ENCODE measurements around the gene FBXO15.
A peak's percentile ranks its signal among the peaks of the same experiment; 100 is the strongest.

Gene FBXO15

DNA sequence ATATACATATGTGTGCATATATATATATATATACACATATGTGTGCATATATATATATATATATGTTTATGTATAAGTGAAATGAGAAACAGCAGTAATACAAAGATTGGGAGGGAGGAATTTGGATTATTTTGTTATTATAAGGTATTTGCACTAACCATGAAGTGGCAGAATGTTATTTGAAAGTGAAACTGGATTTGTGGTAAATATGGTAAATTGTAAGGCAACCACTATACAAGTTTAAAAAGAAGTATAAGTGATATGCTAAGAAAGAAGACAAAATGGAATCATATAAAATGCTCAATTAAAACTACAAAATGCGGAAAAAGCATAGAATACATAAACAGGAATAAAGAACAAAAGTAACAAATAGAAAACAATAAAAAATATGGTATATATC, 37.5 kb downstream of the FBXO15 start:
- no peak overlapping the region for H3K4me3 ChIP-seq (ENCODE audit: low read length)
- no peaks in the 10 kb centered on the region for H4K20me1 ChIP-seq (ENCODE audit: insufficient read depth, low read length)
- no peaks in the 10 kb centered on the region for H3K9me2 ChIP-seq (replicated peaks; ENCODE audit: insufficient read depth, low read length)
- H3K79me2 ChIP-seq (ENCODE audit: low read length): no peaks in the 10 kb centered on the region
- no peak overlapping the region for H2AFZ ChIP-seq (ENCODE audit: low read length)
- no peak overlapping the region for H3K9ac ChIP-seq (ENCODE audit: low read length)
- peak; percentile 26 for DNase-seq
- H3K27me3 ChIP-seq (replicated peaks; ENCODE audit: insufficient read depth, low read length): no peaks in the 10 kb centered on the region
- no peak for TF ChIP-seq EZH2 (optimal IDR thresholded peaks at IDR 0.05; ENCODE audit: low read depth, low read length)
- no peak for TF ChIP-seq EZH2phosphoT487 (IDR thresholded peaks at IDR 0.05; ENCODE audit: low read length)
- TF ChIP-seq, protein P1, sequence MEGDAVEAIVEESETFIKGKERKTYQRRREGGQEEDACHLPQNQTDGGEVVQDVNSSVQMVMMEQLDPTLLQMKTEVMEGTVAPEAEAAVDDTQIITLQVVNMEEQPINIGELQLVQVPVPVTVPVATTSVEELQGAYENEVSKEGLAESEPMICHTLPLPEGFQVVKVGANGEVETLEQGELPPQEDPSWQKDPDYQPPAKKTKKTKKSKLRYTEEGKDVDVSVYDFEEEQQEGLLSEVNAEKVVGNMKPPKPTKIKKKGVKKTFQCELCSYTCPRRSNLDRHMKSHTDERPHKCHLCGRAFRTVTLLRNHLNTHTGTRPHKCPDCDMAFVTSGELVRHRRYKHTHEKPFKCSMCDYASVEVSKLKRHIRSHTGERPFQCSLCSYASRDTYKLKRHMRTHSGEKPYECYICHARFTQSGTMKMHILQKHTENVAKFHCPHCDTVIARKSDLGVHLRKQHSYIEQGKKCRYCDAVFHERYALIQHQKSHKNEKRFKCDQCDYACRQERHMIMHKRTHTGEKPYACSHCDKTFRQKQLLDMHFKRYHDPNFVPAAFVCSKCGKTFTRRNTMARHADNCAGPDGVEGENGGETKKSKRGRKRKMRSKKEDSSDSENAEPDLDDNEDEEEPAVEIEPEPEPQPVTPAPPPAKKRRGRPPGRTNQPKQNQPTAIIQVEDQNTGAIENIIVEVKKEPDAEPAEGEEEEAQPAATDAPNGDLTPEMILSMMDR (IDR thresholded peaks at IDR 0.05; ENCODE audit: low read length): no peak
- H3K36me3 ChIP-seq (replicated peaks; ENCODE audit: insufficient read depth, low read length): no peaks in the 10 kb centered on the region
- no peak overlapping the region for H3K27ac ChIP-seq (ENCODE audit: low read length)
- H3F3A ChIP-seq (ENCODE audit: insufficient read depth, low read length): no peaks in the 10 kb centered on the region
- H3K9me3 ChIP-seq (replicated peaks; ENCODE audit: insufficient read depth, low read length): no peaks in the 10 kb centered on the region
- H3K4me1 ChIP-seq (ENCODE audit: low read length): peaks cover 7% of the 10 kb centered on the region; the same call in 1 of the 2 replicates
- no peak overlapping the region for H3K4me2 ChIP-seq (ENCODE audit: low read depth, low read length)

DNA sequence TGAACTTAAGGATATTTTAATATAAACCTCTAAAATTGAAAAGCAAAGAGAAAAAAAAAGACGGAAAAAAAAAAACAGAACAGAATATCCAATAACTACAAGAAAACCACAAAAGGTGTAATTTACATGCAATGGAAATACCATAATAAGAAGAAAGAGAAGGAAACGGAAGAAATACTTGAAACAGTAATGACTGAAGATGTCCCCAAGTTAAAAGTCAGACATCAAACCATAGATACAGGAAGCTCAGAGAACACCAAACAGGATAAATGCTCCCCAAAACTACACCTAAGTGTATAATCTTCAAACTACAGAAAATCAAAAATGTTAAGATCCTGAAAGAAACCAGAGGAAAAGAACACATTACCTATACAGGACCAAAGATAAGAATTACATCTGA, 39.2 kb downstream of the FBXO15 start:
- no peak for DNase-seq
- Histone ChIP-seq H3K27ac (ENCODE audit: low read length) (no peak overlapping the region), H3K9me2 (replicated peaks; ENCODE audit: insufficient read depth, low read length) (no peaks in the 10 kb centered on the region), H3K79me2 (ENCODE audit: low read length) (no peaks in the 10 kb centered on the region), H3K4me2 (ENCODE audit: low read depth, low read length) (no peak overlapping the region), H3K9me3 (replicated peaks; ENCODE audit: insufficient read depth, low read length) (no peaks in the 10 kb centered on the region), H3K4me1 (ENCODE audit: low read length) (peaks cover 2% of the 10 kb centered on the region; the same call in 1 of the 2 replicates), H3K9ac (ENCODE audit: low read length) (no peak overlapping the region), H3K36me3 (replicated peaks; ENCODE audit: insufficient read depth, low read length) (no peaks in the 10 kb centered on the region), H3K27me3 (replicated peaks; ENCODE audit: insufficient read depth, low read length) (no peaks in the 10 kb centered on the region), H4K20me1 (ENCODE audit: insufficient read depth, low read length) (no peaks in the 10 kb centered on the region), H2AFZ (ENCODE audit: low read length) (no peak overlapping the region), H3K4me3 (ENCODE audit: low read length) (no peak overlapping the region), H3F3A (ENCODE audit: insufficient read depth, low read length) (no peaks in the 10 kb centered on the region)
- TF ChIP-seq EZH2 (optimal IDR thresholded peaks at IDR 0.05; ENCODE audit: low read depth, low read length): no peak
- no peak for TF ChIP-seq EZH2phosphoT487 (IDR thresholded peaks at IDR 0.05; ENCODE audit: low read length)
- TF ChIP-seq, protein P1 (IDR thresholded peaks at IDR 0.05; ENCODE audit: low read length): no peak

GRCh38 chr18:74097803-74098202, 49.8 kb downstream of the FBXO15 start:
- Histone ChIP-seq H3K9me2 (replicated peaks; ENCODE audit: insufficient read depth, low read length) (no peaks in the 10 kb centered on the region), H3K9ac (ENCODE audit: low read length) (no peak overlapping the region), H3K27ac (ENCODE audit: low read length) (no peak overlapping the region), H2AFZ (ENCODE audit: low read length) (no peak overlapping the region), H3K4me1 (ENCODE audit: low read length) (no peaks in the 10 kb centered on the region), H3K27me3 (replicated peaks; ENCODE audit: insufficient read depth, low read length) (no peaks in the 10 kb centered on the region), H3K36me3 (replicated peaks; ENCODE audit: insufficient read depth, low read length) (no peaks in the 10 kb centered on the region), H3K79me2 (ENCODE audit: low read length) (no peaks in the 10 kb centered on the region), H3F3A (ENCODE audit: insufficient read depth, low read length) (no peaks in the 10 kb centered on the region), H4K20me1 (ENCODE audit: insufficient read depth, low read length) (no peaks in the 10 kb centered on the region), H3K9me3 (replicated peaks; ENCODE audit: insufficient read depth, low read length) (no peaks in the 10 kb centered on the region), H3K4me2 (ENCODE audit: low read depth, low read length) (no peak overlapping the region), H3K4me3 (ENCODE audit: low read length) (no peak overlapping the region)
- no peak for DNase-seq
- TF ChIP-seq, protein P1 (IDR thresholded peaks at IDR 0.05; ENCODE audit: low read length): no peak
- TF ChIP-seq EZH2 (optimal IDR thresholded peaks at IDR 0.05; ENCODE audit: low read depth, low read length) (no peak), EZH2phosphoT487 (IDR thresholded peaks at IDR 0.05; ENCODE audit: low read length) (no peak)

Measured in MM.1S (cell line).